GM10248 (cell line): Measurements from ENCODE around the gene PLCL2.

Experiments
- CTCF ChIA-PET: fragments of 300-600 bp; sonication (Branson Sonifier 250); formaldehyde crosslinking; extraction: SDS; loops from one replicate; lab custom pipeline; 2021; ENCODE audit warnings: antibody characterized with exemption; lab: Yijun Ruan, JAX
- POLR2A ChIA-PET: fragments of 350-650 bp; sonication (Branson Sonifier 250); formaldehyde crosslinking; extraction: SDS; loops from one replicate; lab custom pipeline; 2020; ENCODE audit warnings: antibody characterized with exemption; lab: Yijun Ruan, JAX
- DNase-seq: peaks from one replicate; pipeline ENCODE4 v3.0.0; 2012; ENCODE audit errors: extremely low spot score
- TF ChIP-seq, protein P1 (sequence below): IDR thresholded peaks from 2 replicates; pipeline ENCODE4 v1.5.1; 2012; ENCODE audit warnings: mild to moderate bottlenecking, low read depth; ENCODE audit errors: extremely low read depth, missing control alignments, control extremely low read depth

PLCL2 gene

DNA sequence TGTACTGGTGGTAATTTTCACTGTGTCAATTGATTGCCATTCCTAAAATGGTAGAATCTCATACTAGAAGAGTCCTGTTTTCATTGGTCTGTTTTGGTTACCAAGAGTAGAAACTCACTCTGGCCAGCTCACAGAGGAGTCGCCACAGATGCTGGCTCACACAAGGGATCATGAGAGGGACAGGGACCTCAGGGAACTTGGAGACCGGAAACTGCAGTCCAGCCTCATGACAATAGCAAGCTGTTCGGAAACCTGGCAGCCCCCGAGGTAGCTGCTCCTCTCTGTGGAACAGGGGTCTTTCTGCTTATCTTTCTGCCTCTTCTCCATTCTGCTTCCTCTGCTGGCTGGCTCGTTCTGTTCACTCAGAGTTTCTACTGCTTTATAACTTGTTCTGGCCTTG, 192.9 kb downstream of the PLCL2 start:
- ChIA-PET POLR2A (no interaction called here), CTCF (interaction anchor here (1.6 kb wide), 1 partner anchor 13 kb away, joined by 5 read pairs; no protein-coding TSS in a partner anchor)
- TF ChIP-seq, protein P1, sequence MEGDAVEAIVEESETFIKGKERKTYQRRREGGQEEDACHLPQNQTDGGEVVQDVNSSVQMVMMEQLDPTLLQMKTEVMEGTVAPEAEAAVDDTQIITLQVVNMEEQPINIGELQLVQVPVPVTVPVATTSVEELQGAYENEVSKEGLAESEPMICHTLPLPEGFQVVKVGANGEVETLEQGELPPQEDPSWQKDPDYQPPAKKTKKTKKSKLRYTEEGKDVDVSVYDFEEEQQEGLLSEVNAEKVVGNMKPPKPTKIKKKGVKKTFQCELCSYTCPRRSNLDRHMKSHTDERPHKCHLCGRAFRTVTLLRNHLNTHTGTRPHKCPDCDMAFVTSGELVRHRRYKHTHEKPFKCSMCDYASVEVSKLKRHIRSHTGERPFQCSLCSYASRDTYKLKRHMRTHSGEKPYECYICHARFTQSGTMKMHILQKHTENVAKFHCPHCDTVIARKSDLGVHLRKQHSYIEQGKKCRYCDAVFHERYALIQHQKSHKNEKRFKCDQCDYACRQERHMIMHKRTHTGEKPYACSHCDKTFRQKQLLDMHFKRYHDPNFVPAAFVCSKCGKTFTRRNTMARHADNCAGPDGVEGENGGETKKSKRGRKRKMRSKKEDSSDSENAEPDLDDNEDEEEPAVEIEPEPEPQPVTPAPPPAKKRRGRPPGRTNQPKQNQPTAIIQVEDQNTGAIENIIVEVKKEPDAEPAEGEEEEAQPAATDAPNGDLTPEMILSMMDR, result no peak
- DNase-seq, result no peak

DNA sequence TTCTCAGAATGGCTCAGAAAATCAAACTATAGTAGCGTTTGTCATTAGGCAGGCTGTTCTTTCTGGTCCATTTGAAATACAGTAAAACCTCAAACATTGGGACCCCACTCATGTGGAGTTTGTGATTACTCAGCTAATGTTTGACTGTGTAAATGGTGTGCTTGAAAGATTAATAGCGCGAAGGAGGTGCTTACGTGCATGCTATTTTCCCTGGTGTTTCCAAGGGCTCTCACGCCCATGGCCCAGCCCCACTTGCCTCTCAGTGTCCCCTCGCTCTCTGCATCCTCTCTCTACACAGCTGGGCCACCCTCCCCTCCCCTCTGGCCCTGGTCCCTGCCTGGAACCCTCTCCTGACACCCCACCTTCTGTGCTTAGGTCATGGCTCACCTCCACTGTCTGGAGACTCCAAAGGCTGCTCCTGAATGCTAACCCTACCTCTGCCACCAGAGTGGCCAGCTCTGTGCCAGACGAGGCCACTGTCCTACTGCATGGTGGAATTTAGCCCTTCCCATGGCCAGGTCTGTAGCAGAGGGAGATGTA, 194.2 kb downstream of the PLCL2 start:
- TF ChIP-seq, protein P1, result no peak
- POLR2A ChIA-PET, result no interaction called here
- DNase-seq, result no peak
- CTCF ChIA-PET, result interaction anchor here (1.0 to 1.2 kb wide), 2 partner anchors 14 to 85 kb away, joined by 3 read pairs; no protein-coding TSS in a partner anchor

DNA sequence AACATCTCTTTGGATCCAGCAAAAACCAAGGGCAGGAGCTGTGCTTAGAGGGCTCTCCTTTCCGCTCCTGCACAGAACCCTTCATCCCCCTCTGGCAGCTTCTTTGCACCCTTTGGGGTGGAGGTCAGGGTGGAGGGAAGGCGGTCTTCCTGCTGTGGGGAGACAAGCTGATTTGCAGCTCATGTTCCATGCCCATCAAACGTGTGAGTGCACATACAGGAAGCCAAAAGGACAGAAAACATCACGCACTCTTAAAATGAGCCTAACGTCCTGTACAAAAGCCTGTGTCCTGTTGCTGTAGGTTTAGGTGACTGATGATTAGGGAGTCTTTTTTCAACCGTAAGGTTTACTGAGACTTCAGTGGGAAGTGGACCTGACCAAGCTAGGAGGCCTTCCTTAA, 195.2 kb downstream of the PLCL2 start:
- DNase-seq, result no peak
- TF ChIP-seq, protein P1, result no peak
- ChIA-PET CTCF (no interaction called here), POLR2A (no interaction called here)

DNA sequence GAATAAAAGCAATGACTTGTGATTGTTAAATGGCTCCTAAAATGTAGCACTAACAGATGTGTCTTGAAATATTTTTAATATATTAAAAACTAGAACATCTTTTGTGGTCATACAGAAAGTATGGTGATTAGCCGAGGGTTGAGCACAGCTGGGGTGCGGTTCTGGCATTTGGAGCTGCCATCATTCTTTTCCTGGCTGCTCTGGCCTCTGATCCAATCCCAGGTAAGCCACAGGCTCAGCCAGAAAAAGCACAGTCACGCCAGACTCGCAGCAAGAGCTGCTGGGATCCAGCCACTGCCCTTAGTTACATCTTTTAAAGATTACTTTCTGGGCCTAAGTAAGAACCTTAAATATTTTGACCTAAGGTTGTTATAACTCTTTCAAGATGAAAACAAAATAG, 196.8 kb downstream of the PLCL2 start:
- TF ChIP-seq, protein P1, result no peak
- ChIA-PET POLR2A (no interaction called here), CTCF (interaction anchor here (1.0 to 1.6 kb wide), 2 partner anchors 10 to 21 kb away, joined by 3 to 4 read pairs; no protein-coding TSS in a partner anchor)
- no peak for DNase-seq

DNA sequence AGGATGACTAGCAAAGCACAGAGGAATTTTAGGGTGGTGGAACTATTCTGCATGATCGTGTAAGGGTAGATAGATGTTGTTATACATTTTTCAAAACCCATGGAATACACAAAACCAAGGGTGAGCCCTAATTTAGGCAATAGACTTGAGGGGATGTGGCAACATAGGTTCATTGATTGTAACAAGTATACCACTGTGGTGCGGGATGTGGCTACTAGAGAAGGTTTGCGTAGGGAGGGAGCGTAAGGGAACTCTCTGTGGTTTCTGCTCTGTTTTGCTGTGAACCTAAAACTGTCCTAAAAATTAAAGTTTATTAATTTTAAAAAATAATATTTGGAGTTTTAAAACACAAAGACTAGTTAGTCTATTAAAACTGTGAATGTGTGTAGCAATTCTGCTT, 202.8 kb downstream of the PLCL2 start:
- TF ChIP-seq, protein P1, result no peak
- POLR2A ChIA-PET, result no interaction called here
- no peak for DNase-seq
- CTCF ChIA-PET, result no interaction called here

DNA sequence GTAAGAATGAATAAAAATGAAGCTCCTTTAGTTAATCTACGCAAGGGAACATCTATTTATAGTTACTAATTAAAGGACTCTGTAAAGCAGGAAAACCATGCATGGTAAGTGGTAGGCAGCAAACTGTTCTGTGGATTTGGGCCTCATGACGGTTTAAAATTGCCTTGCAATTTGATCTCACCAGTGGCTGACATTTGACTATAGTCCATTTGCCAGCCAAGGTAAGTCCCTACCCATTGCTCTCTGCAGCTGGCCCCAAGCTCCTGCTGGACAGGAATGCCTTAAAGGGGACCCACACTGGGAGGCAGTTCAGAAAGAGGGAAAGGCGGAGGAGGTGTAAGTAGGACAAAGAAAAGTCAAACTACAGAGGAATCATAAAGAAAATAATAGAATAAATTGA, 203.3 kb downstream of the PLCL2 start:
- ChIA-PET POLR2A (no interaction called here), CTCF (no interaction called here)
- TF ChIP-seq, protein P1, result no peak
- DNase-seq, result no peak
